ENCODE results near the gene LGALSL.

GRCh38 chr2:64420677-64421076 is 33.3 kb upstream of the LGALSL start:
- TF ChIP-seq CTCF (IDR thresholded peaks at IDR 0.05) (no peak), POLR2A (IDR thresholded peaks at IDR 0.05) (no peak)

Measured in esophagus squamous epithelium (tissue), 4 donors.